HG03378 (cell line): ENCODE data around the gene UNC79.

ENCODE experiments used
- ATAC-seq: cut with Tn5 transposase; IDR thresholded peaks from one replicate; pipeline ENCODE4 v1.9.1; 2021; ENCODE audit warnings: mild to moderate bottlenecking, moderate library complexity; ENCODE audit not compliant: unreplicated experiment

The UNC79 gene

GRCh38 chr14:93544212-93544611, 113.5 kb downstream of the UNC79 start:
- ATAC-seq: no peak

- ATAC-seq: no peak
Measured at GRCh38 chr14:93546642-93547041, 115.9 kb downstream of the UNC79 start.

- peak; percentile 54 for ATAC-seq
Measured at GRCh38 chr14:93548102-93548843, 117.5 kb downstream of the UNC79 start.

- ATAC-seq: no peak
Measured at GRCh38 chr14:93549595-93549994, 118.9 kb downstream of the UNC79 start.

GRCh38 chr14:93564918-93565317, 134.2 kb downstream of the UNC79 start:
- ATAC-seq: no peak

- no peak for ATAC-seq
Measured at GRCh38 chr14:93566065-93566693, 135.4 kb downstream of the UNC79 start.

- no peak for ATAC-seq
Measured at GRCh38 chr14:93571275-93571674, 140.5 kb downstream of the UNC79 start.

- no peak for ATAC-seq
Measured at GRCh38 chr14:93579178-93579577, 148.4 kb downstream of the UNC79 start.

- no peak for ATAC-seq
Measured at GRCh38 chr14:93582516-93582915, 151.8 kb downstream of the UNC79 start.

GRCh38 chr14:93587330-93587729, 156.6 kb downstream of the UNC79 start:
- ATAC-seq: no peak

- ATAC-seq: no peak
Measured at GRCh38 chr14:93591506-93591905, 160.8 kb downstream of the UNC79 start.

- ATAC-seq: no peak
Measured at GRCh38 chr14:93592786-93593185, 162.0 kb downstream of the UNC79 start.

GRCh38 chr14:93606091-93606490, 175.4 kb downstream of the UNC79 start:
- ATAC-seq: no peak

GRCh38 chr14:93619176-93619793, 188.5 kb downstream of the UNC79 start:
- ATAC-seq: no peak

- ATAC-seq: no peak
Measured at GRCh38 chr14:93628048-93628447, 197.3 kb downstream of the UNC79 start.

GRCh38 chr14:93629643-93630042, 198.9 kb downstream of the UNC79 start:
- no peak for ATAC-seq

GRCh38 chr14:93638790-93639189, 208.1 kb downstream of the UNC79 start:
- no peak for ATAC-seq

- ATAC-seq: no peak
Measured at GRCh38 chr14:93643127-93643526, 212.4 kb downstream of the UNC79 start.

GRCh38 chr14:93643676-93644075, 212.9 kb downstream of the UNC79 start:
- no peak for ATAC-seq

GRCh38 chr14:93645200-93645599, 214.5 kb downstream of the UNC79 start:
- no peak for ATAC-seq

GRCh38 chr14:93648440-93649168, 217.9 kb downstream of the UNC79 start:
- no peak for ATAC-seq
